ENCODE data around the gene HS3ST3A1.
"Not testable (repeated sequence)": the region's sequence is repeated elsewhere in the genome, so short reads cannot be mapped to it uniquely, and the experiment has no call there.

HS3ST3A1 gene

GRCh38 chr17:13537871-13538643, 63.7 kb downstream of the HS3ST3A1 start:
- no peak for DNase-seq

GRCh38 chr17:13537167-13537731, 64.5 kb downstream of the HS3ST3A1 start:
- no peak for DNase-seq

DNA sequence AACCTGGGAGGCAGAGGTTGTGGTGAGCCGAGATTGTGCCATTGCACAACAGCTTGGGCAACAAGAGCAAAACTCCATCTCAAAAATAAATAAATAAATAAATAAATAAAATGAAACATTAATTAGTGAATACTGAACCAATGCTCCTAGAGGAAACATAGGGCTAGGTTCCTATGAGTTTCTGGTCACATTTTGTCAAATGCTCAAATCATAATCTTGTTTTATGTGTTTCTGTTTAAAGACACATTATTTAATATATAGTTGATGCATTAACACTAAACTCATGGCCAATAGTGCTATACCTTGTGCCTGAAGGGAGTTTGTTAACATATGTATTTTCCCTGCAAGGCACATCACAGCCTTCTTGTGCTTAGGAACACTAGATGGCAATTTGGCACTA, 66.8 kb downstream of the HS3ST3A1 start:
- DNase-seq, result no peak

DNA sequence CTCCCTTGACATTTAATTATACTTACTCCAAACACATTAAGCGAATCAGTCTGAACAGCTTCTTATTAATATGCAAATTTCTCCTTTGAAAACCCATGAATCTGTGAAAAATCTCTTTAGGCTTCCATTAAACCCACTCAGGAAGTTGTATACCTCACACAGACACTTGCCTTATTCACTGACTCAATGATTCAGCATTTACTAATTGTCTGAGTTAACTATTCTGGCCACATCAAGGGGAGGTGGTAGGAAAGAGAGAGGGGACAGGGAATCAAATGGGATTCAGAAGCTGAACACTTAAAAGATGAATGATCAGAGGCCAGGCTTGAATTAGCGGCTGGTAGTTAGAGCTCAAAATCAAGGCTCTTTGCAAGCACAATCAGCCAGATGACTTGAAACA, 70.0 kb downstream of the HS3ST3A1 start:
- no peak for DNase-seq

- no peak for DNase-seq
These were observed 75.9 kb downstream of the HS3ST3A1 start for GRCh38 chr17:13525876-13526275.

DNA sequence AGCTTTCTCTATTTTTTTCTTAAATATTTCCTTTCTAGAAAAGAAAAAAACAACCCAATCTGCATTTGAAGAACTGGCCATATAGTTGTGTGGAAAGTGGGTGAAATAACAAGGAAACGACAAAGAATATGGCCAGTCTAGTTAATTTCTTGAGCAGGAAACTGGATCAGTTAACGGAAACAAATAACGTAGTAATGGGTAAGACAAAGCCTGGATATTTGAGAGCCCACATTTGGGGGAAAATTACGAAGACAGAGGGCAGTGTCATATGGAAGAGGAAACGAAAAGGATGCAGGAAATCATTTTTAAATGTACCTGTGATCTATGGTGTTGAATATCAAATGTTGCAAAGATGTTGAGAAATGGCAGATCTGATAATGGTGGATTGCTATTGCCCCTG, 78.6 kb downstream of the HS3ST3A1 start:
- DNase-seq, result no peak

DNA sequence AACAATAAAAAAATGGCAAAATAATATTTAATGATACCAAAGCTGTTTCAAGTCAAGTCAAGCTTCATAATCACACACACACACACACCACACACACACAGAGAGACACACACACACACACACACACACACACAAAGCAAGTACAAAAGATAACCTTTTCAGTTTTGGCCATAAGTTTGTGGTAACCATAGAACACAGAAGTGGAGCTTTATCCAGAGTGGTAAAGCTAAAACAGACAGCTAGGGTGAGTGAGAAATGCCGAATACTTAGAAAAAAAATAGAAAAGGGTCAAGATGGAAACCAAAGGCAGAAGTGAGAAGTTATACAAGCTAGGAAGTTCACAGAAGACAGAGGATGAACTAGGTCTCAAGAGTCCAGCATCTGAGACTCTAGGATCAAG, 79.0 kb downstream of the HS3ST3A1 start:
- no peak for DNase-seq

DNA sequence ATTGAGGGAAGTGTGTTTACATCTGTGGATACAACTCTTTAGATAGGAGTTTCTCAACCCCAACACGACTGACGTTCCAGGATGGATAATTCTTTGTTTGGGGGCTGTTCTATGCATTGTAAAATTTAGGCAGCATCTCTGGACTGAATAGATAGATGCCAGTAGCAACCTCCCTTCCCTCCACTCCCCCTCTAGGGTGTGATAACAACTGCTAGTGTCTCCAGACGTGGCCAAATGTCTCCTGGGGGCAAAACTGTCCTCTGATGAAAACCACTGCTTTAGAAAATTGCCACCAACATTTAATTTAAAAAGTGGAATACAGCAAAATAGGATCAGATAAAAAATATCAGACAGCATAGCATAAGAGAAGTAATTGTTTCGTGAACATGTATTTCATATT, 79.9 kb downstream of the HS3ST3A1 start:
- no peak for DNase-seq

- no peak for DNase-seq
These were observed 80.7 kb downstream of the HS3ST3A1 start for GRCh38 chr17:13520899-13521572.

GRCh38 chr17:13518261-13519000, 83.3 kb downstream of the HS3ST3A1 start:
- DNase-seq, result no peak

GRCh38 chr17:13513039-13513405, 88.7 kb downstream of the HS3ST3A1 start:
- DNase-seq, result no peak

GRCh38 chr17:13510062-13510461, 91.7 kb downstream of the HS3ST3A1 start:
- no peak for DNase-seq

- DNase-seq, result no peak
These were observed 92.2 kb downstream of the HS3ST3A1 start for GRCh38 chr17:13509527-13509926.

GRCh38 chr17:13508896-13509295, 92.8 kb downstream of the HS3ST3A1 start:
- DNase-seq, result no peak

GRCh38 chr17:13503526-13503925, 98.2 kb downstream of the HS3ST3A1 start:
- no peak for DNase-seq

GRCh38 chr17:13502263-13502662, 99.5 kb downstream of the HS3ST3A1 start:
- DNase-seq, result no peak

GRCh38 chr17:13500947-13501346, 100.8 kb downstream of the HS3ST3A1 start:
- no peak for DNase-seq

GRCh38 chr17:13498184-13498583, 103.5 kb downstream of the HS3ST3A1 start:
- no peak for DNase-seq

DNA sequence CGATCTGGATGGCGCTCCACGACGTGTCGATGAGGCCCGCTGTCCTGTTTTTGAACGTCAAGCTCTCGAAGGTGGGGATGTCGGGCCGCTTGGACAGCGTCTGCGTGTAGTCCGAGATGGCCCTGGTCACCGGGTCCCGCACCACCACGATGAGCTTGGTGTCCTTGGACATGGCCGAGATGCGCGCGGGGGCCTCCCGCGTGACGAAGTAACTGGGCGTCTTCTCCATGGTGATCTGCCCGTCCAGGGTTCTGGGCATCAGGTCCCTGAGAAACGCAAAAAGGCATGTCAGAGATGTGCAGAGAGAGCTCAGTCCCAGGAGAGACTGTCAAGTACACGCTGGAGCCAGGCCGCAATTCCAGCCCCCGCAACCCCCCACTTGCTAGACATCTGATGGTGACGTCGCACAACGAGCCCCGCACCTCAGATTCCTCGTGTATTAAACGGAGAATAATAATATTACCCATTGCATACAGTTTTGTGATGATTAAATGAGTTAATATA, 105.1 kb downstream of the HS3ST3A1 start:
- DNase-seq, result not testable (repeated sequence)

- no peak for DNase-seq
These were observed 106.3 kb downstream of the HS3ST3A1 start for GRCh38 chr17:13495423-13495822.

GRCh38 chr17:13492737-13493122, 109.0 kb downstream of the HS3ST3A1 start:
- DNase-seq, result no peak

- DNase-seq, result no peak
These were observed 109.6 kb downstream of the HS3ST3A1 start for GRCh38 chr17:13491916-13492736.
